Activated CD4-positive, alpha-beta T cell treated with anti-CD3 and anti-CD28 coated beads, Interleukin-2, amount 50 U/mL, for 16 hours (primary cell): ENCODE results near the gene C17orf50.

Experiments used
- DNase-seq: peaks from one replicate; pipeline ENCODE4 v3.0.0-alpha.2; 2020

The C17orf50 gene

GRCh38 chr17:35760587-35760986, at the start of gene C17orf50:
Gene C17orf50 (plus strand): TSS chr17:35760887. CDS start chr17:35760942, 55 bp downstream.
- no peak for DNase-seq

GRCh38 chr17:35710950-35711349, 49.7 kb upstream of the C17orf50 start:
- no peak for DNase-seq

DNA sequence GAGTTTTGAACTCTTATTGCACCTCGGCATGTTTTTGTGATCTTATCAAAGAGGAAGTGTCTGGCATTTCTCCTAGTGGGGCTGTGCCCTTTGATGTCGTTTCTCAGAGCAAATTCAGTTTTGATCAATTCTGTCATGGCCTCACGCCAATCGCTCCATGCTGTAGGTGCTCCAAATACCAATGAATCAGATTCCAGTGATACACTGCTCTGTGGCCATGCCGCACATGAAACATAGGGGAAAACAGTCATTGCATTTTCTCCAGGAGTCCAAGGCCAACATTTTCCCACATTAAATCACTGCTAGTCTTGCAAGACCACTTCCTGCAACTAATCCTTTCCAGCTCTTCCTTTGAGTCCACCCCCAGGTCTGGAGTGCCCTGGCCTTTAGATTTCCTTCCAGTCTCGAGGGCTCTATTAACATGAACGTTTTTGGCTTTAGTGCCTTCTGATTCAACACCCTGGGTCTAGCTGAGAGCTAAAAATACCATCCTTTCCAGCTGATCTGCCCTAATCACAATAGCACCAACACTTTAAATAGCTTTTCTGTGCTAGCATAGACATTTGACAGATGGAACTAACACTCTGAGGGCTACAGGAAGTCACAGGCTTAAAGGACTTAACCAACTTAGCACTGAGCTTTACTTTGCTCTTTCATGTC, 47.5 kb upstream of the C17orf50 start:
- no peak for DNase-seq

- DNase-seq, result no peak
Observed at GRCh38 chr17:35714988-35715387, 45.7 kb upstream of the C17orf50 start.

- no peak for DNase-seq
Observed at GRCh38 chr17:35715416-35715815, 45.3 kb upstream of the C17orf50 start.

DNA sequence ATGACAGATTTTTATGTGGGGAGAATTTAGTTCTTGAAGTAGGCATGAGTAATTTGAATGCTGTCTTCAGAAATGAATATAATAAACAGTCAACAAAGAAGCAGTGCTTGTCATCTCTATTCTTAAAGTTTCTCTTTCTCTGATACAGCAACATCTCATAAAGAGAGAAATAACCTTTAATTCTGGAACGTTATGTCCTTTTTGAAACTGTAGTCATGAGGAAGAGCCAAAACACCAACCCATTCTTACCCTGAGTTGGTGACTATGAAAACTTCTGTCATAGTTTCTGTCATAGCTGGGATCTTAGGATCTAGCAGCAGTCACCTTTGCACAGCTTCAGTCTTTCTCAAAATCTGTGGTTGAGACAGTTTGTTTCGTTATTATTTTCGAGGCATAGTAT, 44.5 kb upstream of the C17orf50 start:
- no peak for DNase-seq

GRCh38 chr17:35716897-35717465, 43.7 kb upstream of the C17orf50 start:
- DNase-seq, result no peak

DNA sequence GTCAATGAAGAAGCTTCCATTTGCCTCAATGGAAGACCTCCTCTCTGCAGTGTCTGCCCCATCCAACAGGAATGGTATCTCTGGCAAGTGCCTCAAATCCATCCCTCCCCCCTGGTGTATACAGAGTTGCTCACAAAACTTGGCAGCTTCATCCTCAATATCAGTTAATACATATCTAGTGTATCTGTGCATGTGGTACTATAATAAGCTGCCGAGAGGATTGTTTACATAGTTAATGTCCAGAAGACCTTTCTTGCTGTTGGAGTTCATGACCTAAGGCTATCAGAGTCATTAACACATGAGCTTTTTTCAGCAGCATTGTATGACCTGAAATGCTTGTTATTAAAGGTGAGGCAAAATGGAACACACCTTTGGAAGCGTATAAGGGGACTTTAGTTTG, 43.2 kb upstream of the C17orf50 start:
- DNase-seq, result no peak

GRCh38 chr17:35723735-35724134, 37.0 kb upstream of the C17orf50 start:
- no peak for DNase-seq

DNA sequence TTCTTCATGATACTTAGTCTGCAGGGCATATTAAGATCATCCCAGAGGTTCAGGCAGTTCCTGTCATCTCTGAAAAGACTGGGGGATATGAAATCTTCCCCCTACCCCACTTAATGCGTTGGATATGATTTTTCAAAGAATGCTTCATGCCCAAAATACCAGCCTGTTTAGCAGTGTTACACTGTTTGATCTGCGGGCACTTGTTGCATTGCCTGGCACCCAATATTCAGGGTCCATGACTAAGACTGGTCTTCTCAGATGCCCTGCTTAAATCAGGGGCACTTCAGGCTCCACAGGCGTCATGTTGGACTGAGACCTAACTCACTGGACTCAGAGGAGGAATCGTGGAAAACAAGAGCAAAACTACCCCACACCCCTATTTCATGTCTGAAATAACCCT, 35.6 kb upstream of the C17orf50 start:
- no peak for DNase-seq

DNA sequence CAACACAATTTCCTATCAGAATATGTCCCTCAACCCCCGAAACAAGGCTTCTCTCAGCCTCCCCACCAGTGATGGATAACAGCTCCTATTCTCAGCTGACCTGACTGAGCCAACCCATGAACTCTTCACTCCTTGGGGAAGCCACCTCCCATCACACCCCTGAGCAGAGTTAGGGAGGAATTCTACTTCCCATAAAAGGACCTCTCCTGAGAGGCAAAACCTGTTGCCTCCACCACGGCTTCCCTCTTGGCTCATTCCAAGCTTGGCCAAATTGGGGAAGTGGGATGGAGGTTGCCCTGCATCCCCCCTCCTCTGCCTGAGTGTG, 34.9 kb upstream of the C17orf50 start:
- DNase-seq, result no peak

DNA sequence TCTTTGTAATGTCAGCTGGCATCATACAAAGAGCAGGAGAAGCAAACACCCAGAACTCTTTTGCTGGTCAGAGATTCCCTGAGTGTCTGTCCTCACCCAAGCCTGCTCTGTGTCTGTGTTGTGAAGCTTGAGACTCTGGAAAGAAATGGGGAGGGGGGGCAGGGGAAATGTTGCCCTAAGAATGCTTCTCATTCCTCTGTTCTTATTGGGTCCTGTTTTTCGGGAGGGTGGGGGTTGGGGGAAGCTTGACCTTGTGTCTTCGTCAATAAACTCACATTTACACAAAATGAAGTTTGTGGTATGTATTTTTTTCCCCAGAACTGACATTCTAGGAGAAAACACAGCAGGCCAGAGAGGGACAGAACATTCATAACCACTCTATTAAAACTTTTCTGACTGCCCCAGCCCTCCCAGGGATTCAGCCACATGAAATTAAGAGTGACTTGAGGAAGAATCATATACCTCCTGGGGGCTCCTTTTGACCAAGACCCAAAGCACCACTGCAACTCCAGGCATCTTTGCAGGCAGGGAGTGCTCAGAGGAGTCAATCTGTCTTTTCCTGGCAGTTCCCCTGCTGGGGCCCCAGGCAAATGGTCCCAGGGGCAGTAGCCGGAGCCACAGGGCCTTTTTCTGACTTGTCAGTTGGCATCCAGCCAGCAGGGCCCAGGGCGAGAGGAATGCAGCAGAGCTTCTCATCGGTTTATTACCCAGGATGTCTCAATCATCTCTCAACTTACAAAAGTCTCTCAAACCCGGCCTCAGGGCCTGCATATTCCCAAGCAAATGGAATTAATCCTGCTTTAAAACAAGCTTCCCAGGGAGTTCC, 34.3 kb upstream of the C17orf50 start:
- DNase-seq, result no peak

DNA sequence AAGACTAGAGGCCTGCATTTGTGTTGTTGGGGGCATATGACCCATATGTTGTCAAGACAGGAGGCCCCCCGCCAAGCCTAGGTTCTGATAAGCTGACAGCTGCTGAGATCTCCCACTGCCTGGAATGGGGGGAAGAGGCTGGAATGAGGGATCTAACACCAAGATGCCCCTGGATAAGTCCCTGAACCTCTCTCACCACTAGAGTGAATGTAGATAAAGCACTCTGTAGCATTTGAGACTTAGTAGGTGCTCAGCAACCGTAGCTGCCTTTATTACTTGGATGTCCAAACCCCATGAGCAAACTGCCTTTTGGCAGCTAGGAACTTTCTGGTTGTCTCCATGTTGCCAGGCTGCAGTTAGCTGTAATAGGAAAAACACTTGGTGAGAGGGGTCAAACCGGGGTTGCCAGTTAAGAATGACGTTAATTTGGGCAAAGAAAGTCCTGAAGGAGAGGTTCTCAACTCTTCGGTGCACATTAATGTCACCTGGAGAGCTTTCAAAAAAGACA, 33.7 kb upstream of the C17orf50 start:
- no peak for DNase-seq

DNA sequence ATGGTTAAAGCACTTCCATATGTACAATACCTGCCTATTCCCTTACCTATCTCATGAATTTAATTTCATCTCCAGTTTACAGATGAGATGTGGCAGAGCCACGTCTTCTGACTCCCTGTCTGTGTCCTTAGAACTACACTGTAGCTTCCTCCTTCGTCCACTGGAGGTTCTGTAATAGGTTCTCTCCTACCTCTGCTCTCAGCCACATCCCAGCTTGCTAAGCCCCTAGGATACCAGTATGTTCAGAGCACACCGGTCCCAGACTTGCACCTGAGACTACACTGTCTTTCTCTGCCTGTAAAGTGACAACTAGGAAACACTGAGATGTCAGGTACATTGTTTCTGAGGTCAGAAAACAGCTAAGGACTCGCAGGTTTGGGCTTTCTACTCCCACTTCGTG, 33.1 kb upstream of the C17orf50 start:
- DNase-seq, result no peak

- DNase-seq, result no peak
Observed at GRCh38 chr17:35728551-35728950, 32.1 kb upstream of the C17orf50 start.

GRCh38 chr17:35729405-35729833, 31.3 kb upstream of the C17orf50 start:
- DNase-seq, result no peak

DNA sequence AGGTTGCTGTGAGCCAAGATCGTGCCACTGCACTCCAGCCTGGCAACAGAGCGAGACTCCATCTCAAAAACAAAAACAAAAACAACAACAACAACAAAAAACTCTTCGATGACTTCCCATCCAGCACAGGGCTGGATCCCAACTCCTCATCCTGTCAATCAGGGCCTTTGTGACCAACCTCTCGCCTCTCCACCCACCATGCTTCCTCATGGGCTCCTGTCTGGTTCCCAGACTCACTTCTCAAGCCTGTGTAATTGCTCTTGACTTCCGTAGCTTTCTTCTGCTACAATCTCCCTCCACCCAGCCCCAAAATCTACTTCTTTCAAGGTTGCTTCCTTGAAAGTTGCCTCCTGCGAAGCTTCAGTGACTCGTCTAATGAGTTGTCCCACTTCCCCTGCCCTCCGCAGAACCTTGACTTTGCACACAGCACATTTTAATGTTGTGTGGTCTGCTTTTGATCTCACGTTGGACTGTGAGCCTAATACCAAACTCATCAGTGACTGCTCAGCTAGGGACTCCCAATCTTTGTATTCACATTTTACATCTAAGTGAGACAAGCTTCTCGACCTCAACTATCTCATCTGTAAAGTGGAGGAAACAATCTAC, 30.2 kb upstream of the C17orf50 start:
- DNase-seq, result no peak

DNA sequence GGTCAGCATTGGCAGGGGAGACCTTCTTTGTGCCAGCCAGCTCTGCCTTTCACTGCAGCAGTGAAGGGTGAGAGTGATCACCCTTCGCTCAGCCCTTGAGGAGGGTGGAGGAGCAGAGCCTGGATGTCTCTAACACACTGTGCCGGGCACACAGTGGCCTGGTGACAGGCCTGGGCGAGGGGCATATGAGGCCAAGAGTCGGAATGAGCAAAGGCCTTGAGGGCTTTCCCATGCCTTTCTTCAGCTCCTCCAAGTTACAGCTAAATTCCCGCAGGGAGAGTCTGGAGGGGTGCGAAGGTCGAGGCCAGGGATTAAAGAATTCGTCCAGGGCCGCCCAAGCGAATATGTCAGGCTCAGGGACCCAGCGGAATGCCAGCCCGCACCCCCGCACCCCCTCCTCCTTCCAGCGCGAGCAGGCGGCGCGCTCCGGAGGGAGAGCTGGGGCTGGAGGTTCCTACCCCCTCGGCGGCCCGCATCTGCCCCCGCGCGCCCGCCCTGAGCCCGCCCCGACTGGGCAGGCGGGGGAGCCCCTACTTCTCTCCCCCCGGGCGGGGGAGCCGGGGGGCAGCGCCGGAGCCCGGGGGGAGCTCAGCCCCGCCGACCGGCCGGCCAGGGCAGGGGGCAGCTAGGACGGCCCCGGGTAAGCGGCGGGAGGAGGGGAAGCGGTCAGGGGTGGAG, 29.3 kb upstream of the C17orf50 start, which contains the start of gene RASL10B:
TSS of gene RASL10B (plus strand) at position 401 of the 678 bp plus-strand sequence. CDS start 3,546 bp downstream, outside the sequence.
- no peak for DNase-seq

- DNase-seq, result no peak
Observed at GRCh38 chr17:35731917-35732805, 28.5 kb upstream of the C17orf50 start.

DNA sequence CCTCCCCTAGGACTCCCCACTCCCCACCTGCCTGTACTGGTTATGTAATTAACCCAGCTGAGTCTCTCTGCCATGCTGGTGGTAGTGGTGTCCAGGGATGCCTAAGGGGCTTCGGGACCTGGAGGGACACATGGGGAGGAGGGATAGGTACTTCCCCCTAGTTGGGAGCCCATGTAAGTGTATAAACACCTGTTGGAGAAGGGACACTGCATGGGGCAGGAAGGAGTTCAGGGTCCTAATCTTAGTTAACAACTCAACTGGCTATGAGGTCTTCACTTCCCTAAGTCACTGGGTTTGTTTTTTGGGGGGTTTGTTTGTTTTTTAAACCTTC, 27.9 kb upstream of the C17orf50 start:
- DNase-seq, result no peak

- no peak for DNase-seq
Observed at GRCh38 chr17:35733366-35733765, 27.3 kb upstream of the C17orf50 start.

GRCh38 chr17:35734396-35734795, 26.3 kb upstream of the C17orf50 start:
- no peak for DNase-seq
